IMR-90 (cell line): ENCODE results near the gene ANTXR1. TPM values are rescaled to one million over a fixed set of nuclear protein-coding genes. Genes with fewer than 3 reads are reported as not detected.

Experiments
- ATAC-seq: fragments of 200-7000 bp; cut with Tn5 transposase; 2 replicates; pipeline ENCODE4 v1.9.1; 2020; ENCODE audit warnings: low read depth, mild to moderate bottlenecking, moderate library complexity
- BruUV-seq: library from RNA; stranded (reverse); fragments of 400-500 nt; replicated peaks from 2 replicates; lab custom pipeline; 2021; lab: Mats Ljungman, UMichigan
- CTCF ChIA-PET: fragments of 300-600 bp; formaldehyde crosslinking; extraction: SDS; loops from one replicate; lab custom pipeline; 2021; ENCODE audit warnings: antibody characterized with exemption; lab: Yijun Ruan, JAX
- POLR2A ChIA-PET: fragments of 300-600 bp; sonication (Branson Sonifier 250); formaldehyde crosslinking; loops from one replicate; lab custom pipeline; 2022; ENCODE audit warnings: antibody characterized with exemption; ENCODE audit not compliant: unreplicated experiment; lab: Charles Lee
- DNase-seq: peaks from one replicate; pipeline ENCODE4 v3.0.0; 2013
- H2AFZ ChIP-seq: replicated peaks from 2 replicates; pipeline ENCODE3; 2013; ENCODE audit warnings: low read length, mild to moderate bottlenecking; ENCODE audit not compliant: poor library complexity
- H2AK5ac ChIP-seq: 2 replicates; pipeline ENCODE4 v1.6.1; 2013; ENCODE audit warnings: low read depth, low read length, inconsistent platforms
- H2AK9ac ChIP-seq: replicated peaks from 2 replicates; pipeline ENCODE3; 2013; ENCODE audit warnings: mild to moderate bottlenecking, low read depth, low read length, moderate library complexity; ENCODE audit not compliant: poor library complexity
- H2BK120ac ChIP-seq: 2 replicates; pipeline ENCODE4 v1.6.1; 2013; ENCODE audit warnings: low read depth, low read length, inconsistent platforms
- H2BK15ac ChIP-seq: 3 replicates; pipeline ENCODE4 v1.6.1; 2013; ENCODE audit warnings: low read depth, low read length, inconsistent platforms
- H2BK20ac ChIP-seq: 2 replicates; pipeline ENCODE4 v1.6.1; 2013; ENCODE audit warnings: low read depth, mild to moderate bottlenecking, inconsistent platforms, low read length, moderate library complexity
- H2BK5ac ChIP-seq: 2 replicates; pipeline ENCODE4 v1.6.1; 2013; ENCODE audit warnings: mild to moderate bottlenecking, low read depth, low read length, inconsistent platforms; ENCODE audit not compliant: poor library complexity, severe bottlenecking
- H3K14ac ChIP-seq: replicated peaks from 2 replicates; pipeline ENCODE4 v1.6.1; 2013; ENCODE audit warnings: low read depth, low read length, inconsistent platforms
- H3K18ac ChIP-seq: 2 replicates; pipeline ENCODE4 v1.6.1; 2013; ENCODE audit warnings: low read depth, low read length, control low read depth
- H3K23ac ChIP-seq: 2 replicates; pipeline ENCODE4 v1.6.1; 2013; ENCODE audit warnings: low read depth, low read length, inconsistent platforms
- H3K27ac ChIP-seq: 2 replicates; pipeline ENCODE4 v1.5.1; 2013; ENCODE audit warnings: mild to moderate bottlenecking, control low read depth, low read length; ENCODE audit not compliant: insufficient read depth
- H3K27me3 ChIP-seq: 2 replicates; pipeline ENCODE4 v1.6.1; 2013; ENCODE audit warnings: low read length; ENCODE audit not compliant: control insufficient read depth, insufficient read depth
- H3K36me3 ChIP-seq: 2 replicates; pipeline ENCODE4 v1.6.1; 2013; ENCODE audit warnings: low read length, mixed read lengths; ENCODE audit not compliant: control insufficient read depth, insufficient read depth
- H3K4ac ChIP-seq: 2 replicates; pipeline ENCODE4 v1.6.1; 2013; ENCODE audit warnings: low read depth, low read length, inconsistent platforms
- H3K4me1 ChIP-seq: 2 replicates; pipeline ENCODE4 v1.6.1; 2013; ENCODE audit warnings: low read length, mixed read lengths; ENCODE audit not compliant: control insufficient read depth, insufficient read depth
- H3K4me2 ChIP-seq: 2 replicates; pipeline ENCODE4 v1.6.1; 2013; ENCODE audit warnings: low read depth, mild to moderate bottlenecking, control low read depth, low read length, moderate library complexity
- H3K4me3 ChIP-seq: 2 replicates; pipeline ENCODE4 v1.5.1; 2013; ENCODE audit warnings: low read depth, mild to moderate bottlenecking, control low read depth, low read length, moderate library complexity; ENCODE audit not compliant: insufficient read depth
- H3K56ac ChIP-seq: 2 replicates; pipeline ENCODE4 v1.6.1; 2013; ENCODE audit warnings: low read length, inconsistent platforms; ENCODE audit not compliant: insufficient read depth; ENCODE audit errors: extremely low read depth
- H3K79me1 ChIP-seq, 2 experiments: 2 replicates each; pipeline ENCODE4 v1.6.1; 2013; ENCODE audit warnings: low read length in 2 of 2, inconsistent platforms in 1 of 2, low read depth in 1 of 2
- H3K9ac ChIP-seq: 2 replicates; pipeline ENCODE4 v1.6.1; 2013; ENCODE audit warnings: low read depth, low read length, control low read depth
- H3K9me1 ChIP-seq: 2 replicates; pipeline ENCODE4 v1.6.1; 2013; ENCODE audit warnings: low read length, inconsistent platforms; ENCODE audit not compliant: insufficient read depth
- H3K9me3 ChIP-seq: 2 replicates; pipeline ENCODE4 v1.6.1; 2013; ENCODE audit warnings: low read length; ENCODE audit not compliant: control insufficient read depth, insufficient read depth
- H4K20me1 ChIP-seq: 2 replicates; pipeline ENCODE4 v1.6.1; 2013; ENCODE audit warnings: low read length, inconsistent platforms; ENCODE audit not compliant: insufficient read depth
- H4K5ac ChIP-seq: 2 replicates; pipeline ENCODE4 v1.6.1; 2013; ENCODE audit warnings: mild to moderate bottlenecking, low read depth, low read length, control low read depth
- H4K8ac ChIP-seq, 2 experiments: 2 replicates each; pipeline ENCODE4 v1.6.1; 2013; ENCODE audit warnings: low read depth in 2 of 2, low read length in 2 of 2, control low read depth in 1 of 2, inconsistent platforms in 1 of 2
- H4K91ac ChIP-seq: 2 replicates; pipeline ENCODE4 v1.6.1; 2013; ENCODE audit warnings: low read depth, low read length, inconsistent platforms; ENCODE audit not compliant: insufficient read depth
- CHD1 ChIP-seq: IDR thresholded peaks from 2 replicates; pipeline ENCODE4 v1.6.1; 2012; ENCODE audit warnings: low read depth, low read length, improper control_type of control experiment
- CTCF ChIP-seq: conservative IDR thresholded peaks from 2 replicates; pipeline ENCODE4 v1.5.1; 2012; ENCODE audit warnings: mild to moderate bottlenecking, low read depth, low read length, improper control_type of control experiment
- MAFK ChIP-seq: IDR thresholded peaks from 2 replicates; pipeline ENCODE4 v1.6.1; 2012; ENCODE audit warnings: low read depth, low read length, improper control_type of control experiment
- MXI1 ChIP-seq: IDR thresholded peaks from 2 replicates; pipeline ENCODE4 v1.6.1; 2012; ENCODE audit warnings: low read depth, mild to moderate bottlenecking, low read length, moderate library complexity, borderline replicate concordance
- NFE2L2 ChIP-seq: fragments of 150-350 bp; IDR thresholded peaks from 2 replicates; pipeline ENCODE4 v1.6.1; 2016; ENCODE audit warnings: low read depth, mild to moderate bottlenecking, low read length
- POLR2A ChIP-seq: IDR thresholded peaks from 2 replicates; pipeline ENCODE4 v1.6.1; 2012; ENCODE audit warnings: mild to moderate bottlenecking, low read depth, low read length
- RAD21 ChIP-seq: IDR thresholded peaks from 2 replicates; pipeline ENCODE4 v1.6.1; 2012; ENCODE audit warnings: low read length, improper control_type of control experiment
- RCOR1 ChIP-seq: IDR thresholded peaks from 2 replicates; pipeline ENCODE4 v1.6.1; 2012; ENCODE audit warnings: mild to moderate bottlenecking, low read length, improper control_type of control experiment; ENCODE audit not compliant: insufficient replicate concordance
- RFX5 ChIP-seq: IDR thresholded peaks from 2 replicates; pipeline ENCODE4 v1.8.0; 2012; ENCODE audit warnings: low read depth, mild to moderate bottlenecking, low read length, moderate library complexity
- SMC3 ChIP-seq: fragments of 150-350 bp; IDR thresholded peaks from 2 replicates; pipeline ENCODE4 v1.6.1; 2016; ENCODE audit warnings: low read depth, mild to moderate bottlenecking, antibody characterized with exemption, low read length, moderate library complexity
- USF2 ChIP-seq: fragments of 150-350 bp; IDR thresholded peaks from 2 replicates; pipeline ENCODE4 v1.6.1; 2017; ENCODE audit warnings: mild to moderate bottlenecking, antibody characterized with exemption, low read length, low read depth
- WGBS, 2 experiments: methylation state at CpG; one replicate each; pipeline versions ENCODE4 v1.1.5 to v1.1.7; 2013; ENCODE audit warnings: missing lambda C conversion rate in 2 of 2; ENCODE audit not compliant: insufficient read length in 1 of 2; ENCODE audit errors: extremely low coverage in 2 of 2; 5-methylcytosine and 5-hydroxymethylcytosine counted together
- dilution Hi-C: fragments of 300-500 bp; cut with HindIII; formaldehyde crosslinking; loops from one replicate; pipeline ENCODE4 v1.14.3; 2018; ENCODE audit warnings: low sequenced_read_pairs; ENCODE audit not compliant: unreplicated experiment
- in situ Hi-C: fragments of 300-500 bp; cut with MboI; formaldehyde crosslinking; loops from 3 replicates; pipeline ENCODE4 v1.14.3; 2019; ENCODE audit warnings: low sequenced_read_pairs, inconsistent platforms, mixed read lengths
- intact Hi-C: fragments of 100-400 bp; cut with micrococcal nuclease; formaldehyde crosslinking; loops from 2 replicates; pipeline ENCODE4 v1.10.0; 2022
- polyA plus RNA-seq, 3 experiments: library from polyadenylated mRNA; depleted of rRNA; stranded (reverse); fragments of >200 nt; gene quantifications; 2 replicates each; pipeline ENCODE4 v1.2.3, GENCODE V29; 2012; ENCODE audit warnings: low replicate concordance in 1 of 3
- total RNA-seq: library from RNA; depleted of rRNA; stranded (reverse); fragments of >200 nt; gene quantifications from 2 replicates; pipeline ENCODE4 v1.2.3, GENCODE V29; 2012

The ANTXR1 gene
- total and polyA plus RNA-seq, 2 of the 4 experiments (the other 2 are of a cell fraction), result 27.2 to 36.9 TPM

- WGBS, 2 experiments, result no CpG with 5 or more reads among the region's 3 CpGs
- H3K18ac ChIP-seq, result peak overlapping the region; percentile 30
- no peaks in the 10 kb centered on the region for H3K9me3 ChIP-seq
- H3K79me1 ChIP-seq, result no peaks in the 10 kb centered on the region
- intact Hi-C loops (no loop called here), dilution Hi-C loops (no loop called here), in situ Hi-C loops (no loop called here)
- H3K4me3 ChIP-seq, result no peak overlapping the region
- no peak overlapping the region for H3K9ac ChIP-seq
- peak overlapping the region; percentile 13; the same call in 1 of the 2 replicates for H4K5ac ChIP-seq
- DNase-seq (no peak), ATAC-seq (peak; percentile 64)
- no peak overlapping the region for H3K14ac ChIP-seq
- H3K56ac ChIP-seq, result no peak overlapping the region
- H3K27me3 ChIP-seq, result no peaks in the 10 kb centered on the region
- no peak overlapping the region for H3K23ac ChIP-seq
- no peak overlapping the region; the same call in 1 of the 2 replicates for H3K4me2 ChIP-seq
- no peak for TF ChIP-seq NFE2L2
- TF ChIP-seq SMC3, result no peak
- no peak for TF ChIP-seq RAD21
- TF ChIP-seq MAFK, result no peak
- no peak for TF ChIP-seq MXI1
- TF ChIP-seq POLR2A, result no peak
- no peak for TF ChIP-seq RCOR1
- TF ChIP-seq USF2, result no peak
- no peak for TF ChIP-seq CHD1
- no peak for TF ChIP-seq CTCF
- no peak for TF ChIP-seq RFX5
- 0 out of 2 replicates have a peak overlapping the region, but pooled peaks have one; percentile 13 for H2AK5ac ChIP-seq
- CTCF ChIA-PET, result interaction anchor here (0.7 to 1.3 kb wide), 3 partner anchors 13 to 552 kb away, joined by 3 to 5 read pairs (median 3); no protein-coding TSS in a partner anchor
- H4K91ac ChIP-seq, result no peak overlapping the region; the same call in 1 of the 2 replicates
- H2BK15ac ChIP-seq, result 0 out of 3 replicates have a peak overlapping the region, but pooled peaks have one; percentile 25
- H3K27ac ChIP-seq, result peak overlapping the region; percentile 80
- no peak overlapping the region for H2AFZ ChIP-seq
- H2BK5ac ChIP-seq, result peak overlapping the region; percentile 14
- no peak overlapping the region for H2AK9ac ChIP-seq
- H2BK20ac ChIP-seq, result 0 out of 2 replicates have a peak overlapping the region, but pooled peaks have one; percentile 23
- H2BK120ac ChIP-seq, result peak overlapping the region; percentile 7; the same call in 1 of the 2 replicates
- H3K4me1 ChIP-seq, result peaks cover 15% of the 10 kb centered on the region
- no peaks in the 10 kb centered on the region for H3K9me1 ChIP-seq
- BruUV-seq, result no TSS peak
- H4K20me1 ChIP-seq, result no peaks in the 10 kb centered on the region
- H3K36me3 ChIP-seq, result no peaks in the 10 kb centered on the region
- H3K4ac ChIP-seq, result peak overlapping the region; percentile 11; the same call in 1 of the 2 replicates
- POLR2A ChIA-PET, result no interaction called here
- H4K8ac ChIP-seq, result peak overlapping the region in 1 of 2 experiments; percentile 61; a peak in 1 of 4 replicates
Observed at GRCh38 chr2:68995916-68996315, 17.1 kb upstream of the ANTXR1 start.
